A204.1 (cell line): ENCODE data around the gene NFIB.

Source experiments
- FAIRE-seq: peaks from 2 replicates; lab custom pipeline; 2012; peaks lifted over from hg19 to GRCh38; lab: Jason Lieb, UNC

NFIB gene

DNA sequence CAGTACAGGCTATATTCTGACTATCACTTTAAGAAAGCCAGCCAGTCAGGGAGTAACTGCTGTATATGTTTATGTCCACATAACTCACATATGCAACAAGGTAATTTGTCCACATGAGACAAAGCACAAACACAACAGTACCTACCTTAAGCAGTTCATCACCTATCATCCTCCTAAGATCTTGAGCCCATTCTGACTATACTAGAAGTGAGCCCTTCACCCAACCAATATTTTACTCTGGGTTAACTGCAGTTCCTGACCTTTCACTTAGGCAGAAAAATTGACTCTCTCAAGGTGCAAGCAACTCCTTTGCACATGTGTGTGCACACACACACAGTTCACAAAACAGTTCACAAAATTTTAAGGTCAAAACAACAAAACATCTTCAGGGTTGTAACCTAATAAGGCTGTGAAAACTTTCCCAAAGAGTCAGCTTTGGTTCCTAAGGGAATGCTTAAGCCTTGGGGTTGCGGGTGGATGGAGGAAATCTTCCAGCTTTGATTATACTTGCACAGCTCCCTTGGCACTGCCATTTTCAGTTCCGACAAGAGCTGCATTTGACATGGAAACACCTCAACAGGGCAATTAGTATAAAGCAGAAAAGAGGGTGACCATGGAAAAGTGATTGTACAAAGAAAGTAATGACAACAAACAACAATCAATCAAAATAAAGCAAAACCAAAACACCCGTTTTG lies 215.3 kb downstream of the NFIB start:
- FAIRE-seq: no peak

- FAIRE-seq: no peak
Measured at GRCh38 chr9:14097666-14098415, 216.1 kb downstream of the NFIB start.

DNA sequence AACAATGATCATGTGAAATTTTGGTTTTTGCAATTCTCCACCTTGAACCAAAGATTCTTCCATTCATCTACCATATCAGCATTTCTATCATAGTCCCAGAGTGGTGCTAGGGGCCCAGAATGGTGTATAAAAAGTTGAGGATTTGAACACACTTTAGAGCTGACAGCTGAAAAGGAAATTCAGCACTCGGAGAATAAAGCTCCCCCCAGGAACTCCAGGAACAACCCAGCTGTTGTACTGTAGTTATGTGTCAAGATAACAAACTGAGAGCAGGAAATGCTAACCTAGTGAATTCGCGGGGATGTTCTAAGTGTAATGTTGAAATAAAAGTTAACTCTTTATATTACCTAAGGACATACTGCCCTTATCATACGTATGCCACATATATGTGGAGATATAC lies 216.7 kb downstream of the NFIB start:
- no peak for FAIRE-seq

DNA sequence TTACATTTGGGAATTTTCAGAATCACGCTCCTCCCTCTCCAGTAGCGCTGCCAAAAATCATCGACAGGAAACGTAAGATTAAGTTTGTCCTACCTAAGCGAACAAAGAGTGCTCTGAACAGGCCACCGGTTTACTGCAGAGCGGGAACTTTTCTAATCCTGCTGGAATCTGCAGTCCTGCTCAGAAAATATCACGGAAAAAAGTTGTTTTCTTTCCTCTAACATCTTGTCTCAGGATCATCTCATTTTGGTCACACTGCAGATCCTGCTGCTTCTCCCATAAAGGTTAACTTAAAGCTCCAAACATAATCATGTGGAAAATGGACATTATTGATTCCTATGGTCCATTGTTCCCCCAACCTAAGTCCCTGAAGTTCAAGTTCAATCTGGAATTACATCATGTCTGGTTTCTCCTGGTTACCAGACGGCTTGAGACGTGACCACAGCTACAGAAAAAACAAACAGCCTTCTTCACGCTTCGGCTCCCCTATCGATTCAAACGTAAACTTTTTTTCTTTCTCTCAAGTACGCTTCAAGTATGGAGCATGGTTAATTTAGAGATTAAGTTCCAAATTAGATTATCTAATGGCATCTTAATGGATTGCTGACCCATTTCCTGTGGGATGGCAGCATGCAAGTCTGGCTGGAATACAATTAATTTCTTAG lies 217.6 kb downstream of the NFIB start:
- FAIRE-seq: no peak

- no peak for FAIRE-seq
Measured at GRCh38 chr9:14095277-14095676, 218.7 kb downstream of the NFIB start.

DNA sequence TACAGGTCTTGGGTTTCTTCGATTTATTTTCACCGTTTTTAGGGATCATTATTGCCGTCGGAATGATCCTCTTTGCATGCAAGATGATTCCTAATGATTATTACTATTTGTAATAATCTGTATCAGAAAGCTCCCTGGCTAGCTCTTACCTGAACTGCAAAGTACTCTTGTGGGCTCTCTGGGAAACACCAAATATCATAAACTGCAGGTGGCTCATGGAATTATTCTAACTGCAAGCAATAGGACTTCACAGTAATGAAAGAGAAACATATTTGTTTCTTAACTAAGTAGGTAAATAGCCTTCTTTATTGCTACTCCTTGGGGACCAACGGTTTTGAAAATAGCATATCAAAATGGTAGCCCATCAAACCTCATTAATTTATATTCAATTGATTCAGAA lies 219.4 kb downstream of the NFIB start:
- no peak for FAIRE-seq

DNA sequence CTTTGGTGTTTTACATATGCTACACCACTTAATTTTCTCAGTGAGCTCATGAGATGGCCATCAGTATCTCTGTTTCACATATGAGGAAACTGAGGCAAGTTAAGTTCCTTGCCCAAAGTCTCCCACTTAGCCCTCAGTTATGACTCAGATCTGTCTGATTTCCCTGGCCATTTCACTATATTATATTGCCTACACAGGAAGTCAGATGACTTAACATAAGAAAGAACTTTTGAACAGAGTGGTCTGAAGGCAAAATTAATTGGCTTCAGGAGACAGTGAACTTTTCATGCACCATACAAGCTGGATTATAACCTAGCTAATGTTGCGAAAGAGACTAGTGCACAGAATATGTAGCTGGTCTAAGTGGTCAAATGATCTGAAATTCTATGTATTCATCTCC lies 221.6 kb downstream of the NFIB start:
- no peak for FAIRE-seq

- no peak for FAIRE-seq
Measured at GRCh38 chr9:14089051-14089803, 224.7 kb downstream of the NFIB start.

GRCh38 chr9:14087576-14087975 lies 226.4 kb downstream of the NFIB start:
- FAIRE-seq: no peak

- peak; percentile 27 for FAIRE-seq
Measured at GRCh38 chr9:14086495-14086894, 227.4 kb downstream of the NFIB start.

- FAIRE-seq: no peak
Measured at GRCh38 chr9:14085810-14086209, 228.1 kb downstream of the NFIB start.

DNA sequence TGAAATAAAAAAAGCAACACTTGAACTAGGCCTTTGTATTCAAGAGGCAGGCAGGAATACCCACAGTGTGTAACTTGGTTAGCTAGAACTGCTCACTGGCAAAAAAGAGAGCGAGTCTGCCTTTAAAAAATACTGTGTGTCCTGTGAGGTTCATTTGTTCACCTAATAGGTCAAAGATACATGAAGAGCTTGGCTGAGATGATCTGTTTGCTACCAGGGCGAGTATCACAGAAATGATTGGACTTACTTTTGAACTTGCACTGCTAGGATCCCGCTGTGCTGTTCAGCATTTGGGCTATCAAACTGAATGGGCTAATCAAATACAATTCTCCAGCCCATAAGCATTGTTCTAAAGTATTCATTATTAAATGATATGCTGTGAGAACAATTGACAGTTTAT lies 229.1 kb downstream of the NFIB start:
- FAIRE-seq: no peak

DNA sequence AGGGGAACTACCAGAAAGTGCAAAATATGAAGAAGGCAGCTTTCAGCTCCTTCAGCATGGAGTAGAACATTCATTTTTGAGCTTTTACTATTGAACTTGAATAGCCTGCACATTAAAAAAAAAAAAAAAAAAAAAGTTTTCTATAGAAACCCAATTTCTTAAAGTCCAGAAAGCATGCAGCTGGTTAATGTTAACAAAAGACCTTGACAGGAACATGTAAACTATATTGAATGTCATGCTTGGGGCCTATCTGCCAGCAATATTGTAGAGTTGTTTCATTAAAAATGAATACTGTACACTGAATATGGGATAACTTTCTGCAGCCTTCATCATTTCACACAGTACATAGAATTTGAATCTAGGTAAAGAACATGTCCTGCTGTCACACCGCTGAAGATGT lies 230.6 kb downstream of the NFIB start:
- no peak for FAIRE-seq

DNA sequence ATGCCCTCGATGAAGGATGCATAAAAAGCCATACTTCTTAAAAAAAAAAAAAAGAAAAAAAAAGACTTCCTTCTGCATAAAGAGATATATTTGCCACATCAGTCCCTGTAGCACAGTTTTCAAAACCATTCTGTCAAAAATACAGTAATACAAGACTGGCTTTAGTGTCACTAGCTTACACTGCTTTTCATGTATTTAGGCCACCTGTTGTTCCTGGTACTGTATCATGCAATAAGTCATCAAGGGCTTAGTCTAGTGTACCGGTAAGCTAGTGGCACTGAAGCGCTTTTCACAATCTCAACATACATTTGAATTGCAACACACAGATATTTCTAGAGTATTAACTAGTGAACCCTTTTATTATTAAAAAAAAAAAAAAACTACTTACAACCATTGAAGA lies 231.2 kb downstream of the NFIB start:
- no peak for FAIRE-seq

DNA sequence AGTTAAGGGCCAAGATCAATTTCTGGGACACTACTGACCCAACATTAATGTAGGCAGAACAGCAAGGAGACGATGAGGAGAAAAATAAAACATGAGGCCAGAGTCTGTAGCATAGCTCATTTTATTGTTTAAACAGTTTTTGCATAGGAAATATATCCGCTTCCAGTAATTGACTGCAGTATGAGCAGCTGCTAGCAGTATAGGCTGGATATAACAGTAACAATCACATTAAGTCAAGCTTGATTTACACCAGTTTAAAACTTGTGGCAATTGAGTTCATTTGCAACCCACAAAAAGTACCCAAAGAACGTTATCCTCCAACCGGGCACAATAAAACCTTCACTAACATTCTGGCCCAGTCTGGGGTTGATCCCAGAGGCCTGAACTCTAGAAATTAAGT lies 232.2 kb downstream of the NFIB start:
- no peak for FAIRE-seq

DNA sequence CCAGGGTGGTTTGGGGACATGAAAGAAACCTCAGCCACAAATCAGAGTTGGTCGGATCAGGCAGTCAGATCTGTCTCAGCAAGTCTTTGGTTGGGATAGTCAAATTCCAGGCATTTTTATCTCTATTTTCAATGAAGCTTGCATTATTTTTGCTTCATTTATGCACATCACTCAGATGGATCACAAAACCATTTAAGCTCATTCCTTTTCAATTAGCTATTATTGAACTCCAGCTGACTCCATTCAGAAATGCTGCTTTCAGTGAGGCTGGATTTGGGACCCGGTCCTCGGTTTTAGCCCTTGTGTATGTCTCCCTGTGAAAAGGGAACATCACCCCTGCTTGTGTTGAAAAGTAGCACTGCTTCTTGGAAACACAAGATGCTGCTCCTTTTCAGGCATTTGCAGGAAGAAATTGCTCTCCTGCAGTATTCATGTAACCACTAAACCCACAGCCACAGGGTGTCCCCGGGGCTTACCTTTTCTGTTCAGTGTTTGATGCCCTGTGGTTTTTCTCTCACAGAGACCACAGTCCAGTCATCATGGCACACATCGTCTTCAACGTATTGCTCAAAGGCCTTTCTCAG lies 232.9 kb downstream of the NFIB start:
- no peak for FAIRE-seq

- no peak for FAIRE-seq
Measured at GRCh38 chr9:14079440-14079839, 234.5 kb downstream of the NFIB start.

DNA sequence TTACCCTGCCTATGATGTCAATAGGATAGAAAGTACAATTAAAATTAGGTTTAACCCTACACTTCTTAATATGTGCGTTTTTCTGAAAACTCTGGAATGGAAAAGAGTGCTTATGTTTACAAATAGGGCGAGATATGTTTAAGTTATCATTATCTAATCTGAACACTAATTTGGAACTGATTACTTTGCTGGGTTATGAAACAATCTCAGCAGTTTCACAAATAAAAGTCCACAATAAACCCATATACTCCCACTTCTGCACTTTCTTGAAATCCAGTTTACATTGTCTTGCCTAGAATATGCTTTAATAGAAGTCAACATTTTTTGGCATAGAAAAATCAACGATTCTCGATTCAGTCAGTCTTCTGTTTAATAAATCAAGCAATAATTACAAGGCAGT lies 236.3 kb downstream of the NFIB start:
- no peak for FAIRE-seq

GRCh38 chr9:14075218-14075617 lies 238.7 kb downstream of the NFIB start:
- FAIRE-seq: no peak

- no peak for FAIRE-seq
Measured at GRCh38 chr9:14072850-14073249, 241.1 kb downstream of the NFIB start.

DNA sequence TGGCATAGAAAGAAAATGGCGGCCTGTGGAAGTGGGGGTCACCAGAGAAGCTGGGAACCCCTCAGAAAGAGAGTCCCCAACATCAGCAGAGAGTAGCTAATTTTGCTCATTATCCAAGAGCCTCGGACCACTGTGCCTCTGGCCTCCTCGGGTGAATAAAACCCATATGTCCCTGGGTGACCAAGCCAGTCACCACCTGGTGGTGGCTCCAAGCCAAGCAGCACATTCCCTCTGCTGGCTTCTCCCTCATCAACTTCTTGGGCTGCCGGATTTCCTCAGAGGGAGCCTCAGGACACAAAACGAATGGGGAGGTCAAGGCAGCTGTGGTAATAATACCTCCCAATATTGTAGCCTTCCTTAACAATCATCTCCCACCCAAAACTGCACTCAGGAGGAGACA lies 242.5 kb downstream of the NFIB start:
- FAIRE-seq: no peak

- FAIRE-seq: no peak
Measured at GRCh38 chr9:14068690-14069089, 245.3 kb downstream of the NFIB start.
